ENCODE data around the gene PFDN2.

Gene PFDN2, protein sequence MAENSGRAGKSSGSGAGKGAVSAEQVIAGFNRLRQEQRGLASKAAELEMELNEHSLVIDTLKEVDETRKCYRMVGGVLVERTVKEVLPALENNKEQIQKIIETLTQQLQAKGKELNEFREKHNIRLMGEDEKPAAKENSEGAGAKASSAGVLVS
- total RNA-seq, result 12.2 to 67.5 (median 23.5) reads per million in 9 experiments

DNA sequence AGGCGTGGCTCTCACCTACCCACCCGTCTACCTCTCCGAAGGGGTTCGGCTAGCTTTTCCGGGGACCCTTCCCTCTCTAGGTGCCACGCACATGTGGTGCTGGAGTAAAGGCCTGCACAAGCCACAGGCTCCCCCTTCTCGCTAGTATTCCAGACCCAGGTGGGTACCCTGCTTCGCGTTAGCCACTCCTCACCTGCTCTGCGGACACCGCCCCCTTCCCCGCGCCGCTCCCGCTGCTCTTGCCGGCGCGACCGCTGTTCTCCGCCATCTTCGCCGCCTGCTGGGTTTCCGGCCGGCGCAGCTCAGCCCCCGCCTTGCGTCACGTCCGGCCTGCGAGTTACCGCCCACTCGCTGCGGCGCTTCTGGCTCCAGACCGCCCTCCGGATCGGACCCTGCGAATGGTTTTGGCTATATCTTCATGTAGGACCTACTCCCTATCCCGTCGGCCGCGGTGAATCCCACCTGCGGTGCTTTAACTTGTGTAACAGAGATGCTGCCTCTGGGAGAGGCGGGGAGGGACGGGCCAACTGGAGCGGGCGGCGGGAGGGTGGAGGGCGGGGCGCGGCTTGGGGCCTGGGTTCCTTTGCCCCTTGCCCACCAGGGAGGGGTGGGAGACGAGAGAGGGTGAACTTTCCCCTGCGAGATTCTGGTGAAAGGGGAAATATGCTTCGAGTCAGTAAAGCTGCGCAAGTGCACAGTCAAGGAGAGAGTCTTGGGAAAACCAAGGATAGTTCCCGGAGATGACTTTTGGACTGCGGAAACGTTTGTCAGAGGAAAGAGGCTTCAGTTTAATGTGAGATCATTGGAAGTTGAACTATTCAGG lies at the start of gene PFDN2, which contains the start of gene NIT1:
TSS of gene PFDN2 (minus strand) at position 279 of the 823 bp plus-strand sequence. CDS start at position 268, 11 bp downstream.
TSS of gene NIT1 (plus strand) at position 347 of the 823 bp plus-strand sequence. CDS start at position 419, 72 bp downstream.
- peaks cover 43 to 50% of the 10 kb centered on the region in 2 donors for H3K4me1 Mint-ChIP-seq (ENCODE audit: low read depth in 2 of 2)
- peak; percentile 78 to 82 (median 80) for DNase-seq
- H3K36me3 Mint-ChIP-seq (ENCODE audit: insufficient read depth), result peaks cover 46% of the 10 kb centered on the region

DNA sequence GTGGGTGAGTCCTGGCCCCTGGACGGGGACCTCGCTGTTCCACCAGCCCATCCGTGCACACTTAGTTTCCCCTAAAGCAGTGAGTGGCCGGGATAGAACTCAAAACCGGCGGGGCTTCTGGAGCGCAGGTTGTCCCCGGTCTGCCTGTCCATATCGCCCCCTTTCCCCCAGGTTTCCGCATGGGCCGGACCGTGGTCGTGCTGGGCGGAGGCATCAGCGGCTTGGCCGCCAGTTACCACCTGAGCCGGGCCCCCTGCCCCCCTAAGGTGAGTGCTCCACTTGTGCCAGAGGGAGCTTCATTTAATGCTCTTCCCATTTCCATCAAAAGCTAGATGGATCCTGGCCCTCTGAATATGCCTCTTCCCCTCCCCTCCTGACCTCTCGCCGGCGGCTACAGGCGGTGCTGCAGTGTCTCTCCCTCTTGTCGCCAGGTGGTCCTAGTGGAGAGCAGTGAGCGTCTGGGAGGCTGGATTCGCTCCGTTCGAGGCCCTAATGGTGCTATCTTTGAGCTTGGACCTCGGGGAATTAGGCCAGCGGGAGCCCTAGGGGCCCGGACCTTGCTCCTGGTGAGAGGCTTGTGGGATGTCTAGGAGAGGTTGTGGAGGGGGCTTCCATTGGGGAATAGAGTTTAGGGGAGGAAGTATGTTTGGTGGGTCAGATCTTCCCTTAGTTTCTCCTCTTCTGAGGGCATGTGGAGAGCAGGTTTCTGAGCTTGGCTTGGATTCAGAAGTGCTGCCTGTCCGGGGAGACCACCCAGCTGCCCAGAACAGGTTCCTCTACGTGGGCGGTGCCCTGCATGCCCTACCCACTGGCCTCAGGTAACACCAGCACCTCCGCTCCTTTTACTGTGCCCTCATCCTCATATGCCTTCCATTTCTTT lies 49.1 kb upstream of the PFDN2 start:
- Mint-ChIP-seq H3K4me3 (peak overlapping the region; percentile 83 to 95), H3K27ac (peak overlapping the region; percentile 97 to 99), H3K36me3 (ENCODE audit: insufficient read depth) (peaks cover 37% of the 10 kb centered on the region), H3K4me1 (ENCODE audit: low read depth in 2 of 2) (peaks cover 36 to 54% of the 10 kb centered on the region in 2 donors), H3K9me3 (no peaks in the 10 kb centered on the region), H3K27me3 (no peaks in the 10 kb centered on the region)
- ATAC-seq (replicated peaks), result no peak
- DNase-seq, result no peak

More for the DNA sequence above, at the start of gene PFDN2, which contains the start of gene NIT1:
- no peaks in the 10 kb centered on the region for H3K27me3 Mint-ChIP-seq
- H3K27ac Mint-ChIP-seq, result peak within 1 kb of the TSS; percentile 94 to 98
- H3K4me3 Mint-ChIP-seq, result peak within 1 kb of the TSS; percentile 96 to 97
- peak; percentile 80 for ATAC-seq (replicated peaks)
- no peaks in the 10 kb centered on the region for H3K9me3 Mint-ChIP-seq

DNA sequence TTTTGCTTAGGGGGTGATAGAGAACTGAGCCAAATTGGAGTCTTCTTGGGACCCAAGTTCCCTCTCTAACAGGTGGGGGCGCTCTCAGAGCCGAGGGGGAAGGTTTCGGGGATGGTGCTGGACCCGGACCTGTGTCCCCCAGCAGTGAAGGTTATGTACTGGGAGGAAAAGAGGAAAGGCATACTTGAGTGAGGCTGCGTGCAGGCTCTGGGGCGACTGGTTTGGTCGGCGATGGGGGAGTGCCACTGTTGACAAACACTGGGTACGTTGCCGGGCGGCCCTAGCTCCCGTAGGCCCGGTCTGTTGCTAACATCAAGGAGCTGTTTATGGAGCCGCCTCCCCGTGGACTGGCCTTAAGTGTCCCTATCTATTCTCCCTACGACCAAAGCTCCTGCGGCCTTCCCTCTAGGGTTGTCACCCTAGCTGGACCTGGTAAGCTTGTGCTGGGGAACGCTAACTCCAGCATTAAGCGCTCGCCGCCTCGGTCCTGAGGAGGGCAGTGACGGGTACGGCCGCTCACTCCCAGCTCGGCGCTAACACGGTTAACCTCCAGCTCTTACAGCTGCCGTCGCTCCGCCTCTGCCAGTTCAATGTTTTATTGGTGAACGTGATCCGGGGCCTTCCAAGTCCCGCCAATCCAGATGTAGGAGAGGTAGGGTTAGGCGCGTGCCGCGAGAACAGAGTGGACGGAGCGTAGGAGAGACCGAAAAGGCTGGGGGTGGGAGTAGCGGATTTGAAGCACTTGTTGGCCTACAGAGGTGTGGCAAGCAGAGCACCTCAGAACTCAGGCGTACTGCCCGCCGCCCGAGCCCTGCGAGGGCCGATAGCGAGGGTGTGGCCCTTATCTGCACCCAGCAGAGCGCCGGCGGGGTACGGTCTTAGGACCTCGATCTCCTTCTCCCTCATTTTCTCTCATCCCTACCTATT lies 48.2 kb upstream of the PFDN2 start, which contains the start of gene PPOX:
TSS of gene PPOX (plus strand) at position 685 of the 927 bp plus-strand sequence. CDS start 422 bp downstream, outside the sequence.
- peaks cover 28% of the 10 kb centered on the region for H3K36me3 Mint-ChIP-seq (ENCODE audit: insufficient read depth)
- peak within 1 kb of the TSS; percentile 83 to 95 for H3K4me3 Mint-ChIP-seq
- peak; percentile 88 for ATAC-seq (replicated peaks)
- DNase-seq, result peak; percentile 88 to 92 (median 89)
- H3K4me1 Mint-ChIP-seq (ENCODE audit: low read depth in 2 of 2), result peaks cover 42 to 58% of the 10 kb centered on the region in 2 donors
- no peaks in the 10 kb centered on the region for H3K9me3 Mint-ChIP-seq
- no peaks in the 10 kb centered on the region for H3K27me3 Mint-ChIP-seq
- peak within 1 kb of the TSS; percentile 97 to 99 for H3K27ac Mint-ChIP-seq

DNA sequence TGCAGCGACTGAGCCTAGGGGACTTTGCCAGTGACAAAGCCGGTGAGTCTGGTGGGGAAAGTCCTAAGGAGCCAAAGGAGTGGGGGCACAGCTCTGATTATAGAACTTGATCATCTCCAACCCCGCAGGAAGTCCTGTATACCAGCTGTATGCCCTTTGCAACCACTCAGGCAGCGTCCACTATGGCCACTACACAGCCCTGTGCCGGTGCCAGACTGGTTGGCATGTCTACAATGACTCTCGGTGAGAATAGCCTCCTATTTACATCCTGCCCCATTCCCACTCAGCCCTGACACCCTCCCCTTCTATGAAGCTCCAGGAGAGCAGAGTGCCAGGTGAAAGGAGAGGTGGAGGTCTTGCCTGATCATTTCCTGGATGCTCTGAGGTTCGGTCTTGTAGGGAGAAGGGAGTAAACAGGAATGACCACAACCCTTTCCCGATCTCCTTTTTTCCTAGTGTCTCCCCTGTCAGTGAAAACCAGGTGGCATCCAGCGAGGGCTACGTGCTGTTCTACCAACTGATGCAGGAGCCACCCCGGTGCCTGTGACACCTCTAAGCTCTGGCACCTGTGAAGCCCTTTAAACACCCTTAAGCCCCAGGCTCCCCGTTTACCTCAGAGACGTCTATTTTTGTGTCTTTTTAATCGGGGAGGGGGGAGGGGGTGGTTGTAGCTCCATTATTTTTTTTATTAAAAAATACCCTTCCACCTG lies 47.2 kb upstream of the PFDN2 start:
- Mint-ChIP-seq H3K27me3 (no peaks in the 10 kb centered on the region), H3K27ac (peak overlapping the region; percentile 97 to 99), H3K4me1 (ENCODE audit: low read depth in 2 of 2) (peaks cover 44 to 64% of the 10 kb centered on the region in 2 donors), H3K4me3 (peak overlapping the region; percentile 83 to 95), H3K36me3 (ENCODE audit: insufficient read depth) (peaks cover 26% of the 10 kb centered on the region), H3K9me3 (no peaks in the 10 kb centered on the region)
- ATAC-seq (replicated peaks) (no peak), DNase-seq (no peak)

DNA sequence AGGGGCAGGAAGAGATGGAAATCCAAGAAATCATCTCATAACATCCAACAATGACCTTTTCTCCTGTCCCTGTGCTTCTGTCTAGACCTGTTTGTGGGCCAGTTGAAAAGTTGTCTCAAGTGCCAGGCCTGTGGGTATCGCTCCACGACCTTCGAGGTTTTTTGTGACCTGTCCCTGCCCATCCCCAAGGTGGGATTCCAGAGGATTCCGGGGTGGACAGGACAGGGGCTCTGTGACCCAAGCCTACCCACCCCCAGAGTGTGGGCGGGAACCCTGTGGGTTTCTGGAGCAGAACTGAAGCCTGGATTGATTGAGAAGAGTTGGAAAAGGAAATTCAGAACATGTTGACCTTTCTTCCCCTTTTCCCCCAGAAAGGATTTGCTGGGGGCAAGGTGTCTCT lies 46.0 kb upstream of the PFDN2 start:
- ATAC-seq (replicated peaks) (no peak), DNase-seq (no peak)
- H3K4me3 Mint-ChIP-seq, result no peak overlapping the region
- H3K4me1 Mint-ChIP-seq (ENCODE audit: low read depth in 2 of 2), result peaks cover 53 to 69% of the 10 kb centered on the region in 2 donors
- H3K27ac Mint-ChIP-seq, result peak overlapping the region; percentile 97 to 99
- H3K9me3 Mint-ChIP-seq, result no peaks in the 10 kb centered on the region
- H3K27me3 Mint-ChIP-seq, result no peaks in the 10 kb centered on the region
- peaks cover 33% of the 10 kb centered on the region for H3K36me3 Mint-ChIP-seq (ENCODE audit: insufficient read depth)

DNA sequence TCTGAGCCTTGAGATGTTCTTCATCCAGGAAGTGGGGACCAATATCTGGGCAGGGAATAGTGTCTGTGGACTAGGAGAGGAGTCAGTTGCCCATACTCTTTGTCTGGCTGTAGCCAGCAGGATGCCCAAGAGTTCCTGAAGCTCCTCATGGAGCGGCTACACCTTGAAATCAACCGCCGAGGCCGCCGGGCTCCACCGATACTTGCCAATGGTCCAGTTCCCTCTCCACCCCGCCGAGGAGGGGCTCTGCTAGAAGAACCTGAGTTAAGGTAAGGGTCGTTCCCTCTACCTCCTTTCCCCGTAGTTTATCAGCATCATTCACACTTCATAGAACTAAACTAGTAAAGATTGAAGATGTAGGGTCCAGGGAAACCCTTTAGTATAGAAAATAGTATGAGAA lies 45.0 kb upstream of the PFDN2 start:
- Mint-ChIP-seq H3K27ac (no peak overlapping the region), H3K36me3 (ENCODE audit: insufficient read depth) (peaks cover 39% of the 10 kb centered on the region)

DNA sequence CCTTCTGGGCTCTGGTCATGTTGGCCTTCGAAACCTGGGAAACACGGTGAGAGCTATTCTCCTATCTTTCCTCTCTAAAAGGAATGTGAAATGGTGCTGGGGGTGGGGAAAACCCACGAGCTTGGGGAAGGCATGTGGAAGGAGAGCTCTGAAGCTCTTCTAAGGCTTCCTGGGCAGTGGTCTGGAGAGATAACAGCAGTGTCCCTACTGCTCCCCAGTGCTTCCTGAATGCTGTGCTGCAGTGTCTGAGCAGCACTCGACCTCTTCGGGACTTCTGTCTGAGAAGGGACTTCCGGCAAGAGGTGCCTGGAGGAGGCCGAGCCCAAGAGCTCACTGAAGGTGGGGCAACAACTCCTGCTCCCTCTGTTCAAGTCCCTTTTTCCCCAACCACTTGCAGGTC lies 44.2 kb upstream of the PFDN2 start:
- peaks cover 46% of the 10 kb centered on the region for H3K36me3 Mint-ChIP-seq (ENCODE audit: insufficient read depth)
- H3K27ac Mint-ChIP-seq, result peak overlapping the region in 1 of 2 donors; percentile 35
- H3K9me3 Mint-ChIP-seq, result no peaks in the 10 kb centered on the region
- H3K27me3 Mint-ChIP-seq, result no peaks in the 10 kb centered on the region
- peaks cover 45 to 64% of the 10 kb centered on the region in 2 donors for H3K4me1 Mint-ChIP-seq (ENCODE audit: low read depth in 2 of 2)
- DNase-seq, result no peak
- ATAC-seq (replicated peaks), result no peak
- peak overlapping the region in 1 of 2 donors; percentile 88 for H3K4me3 Mint-ChIP-seq

More for the DNA sequence above, 45.0 kb upstream of the PFDN2 start:
- H3K27me3 Mint-ChIP-seq, result no peaks in the 10 kb centered on the region
- H3K4me3 Mint-ChIP-seq, result no peak overlapping the region
- ATAC-seq (replicated peaks) (no peak), DNase-seq (no peak)
- H3K4me1 Mint-ChIP-seq (ENCODE audit: low read depth in 2 of 2), result peaks cover 51 to 69% of the 10 kb centered on the region in 2 donors
- no peaks in the 10 kb centered on the region for H3K9me3 Mint-ChIP-seq

DNA sequence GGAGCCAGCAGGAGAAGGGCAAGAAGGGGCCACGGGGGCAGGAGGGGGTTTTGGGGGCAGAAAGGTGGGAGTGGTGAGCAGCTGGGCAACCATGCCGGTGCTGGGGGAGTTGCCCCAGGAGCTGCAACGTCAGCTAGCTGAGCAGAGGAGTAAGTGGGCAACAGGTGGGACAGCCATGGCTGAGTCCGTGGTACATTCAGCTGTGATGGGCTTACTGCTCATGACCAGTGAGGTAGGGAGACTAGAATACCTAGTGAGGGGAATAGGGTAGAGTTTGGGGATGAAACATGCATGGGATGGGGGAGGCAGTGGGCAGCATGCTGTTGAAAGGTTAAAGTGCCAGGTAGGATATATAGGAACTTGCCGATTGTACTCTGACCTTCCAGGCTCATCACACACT lies 43.8 kb upstream of the PFDN2 start:
- H3K36me3 Mint-ChIP-seq (ENCODE audit: insufficient read depth), result peaks cover 50% of the 10 kb centered on the region
- ATAC-seq (replicated peaks) (no peak), DNase-seq (no peak)
- peak overlapping the region; percentile 35 to 80 for H3K27ac Mint-ChIP-seq
- H3K4me1 Mint-ChIP-seq (ENCODE audit: low read depth in 2 of 2), result peaks cover 42 to 64% of the 10 kb centered on the region in 2 donors
- no peaks in the 10 kb centered on the region for H3K9me3 Mint-ChIP-seq
- H3K27me3 Mint-ChIP-seq, result no peaks in the 10 kb centered on the region
- H3K4me3 Mint-ChIP-seq, result peak overlapping the region in 1 of 2 donors; percentile 88

DNA sequence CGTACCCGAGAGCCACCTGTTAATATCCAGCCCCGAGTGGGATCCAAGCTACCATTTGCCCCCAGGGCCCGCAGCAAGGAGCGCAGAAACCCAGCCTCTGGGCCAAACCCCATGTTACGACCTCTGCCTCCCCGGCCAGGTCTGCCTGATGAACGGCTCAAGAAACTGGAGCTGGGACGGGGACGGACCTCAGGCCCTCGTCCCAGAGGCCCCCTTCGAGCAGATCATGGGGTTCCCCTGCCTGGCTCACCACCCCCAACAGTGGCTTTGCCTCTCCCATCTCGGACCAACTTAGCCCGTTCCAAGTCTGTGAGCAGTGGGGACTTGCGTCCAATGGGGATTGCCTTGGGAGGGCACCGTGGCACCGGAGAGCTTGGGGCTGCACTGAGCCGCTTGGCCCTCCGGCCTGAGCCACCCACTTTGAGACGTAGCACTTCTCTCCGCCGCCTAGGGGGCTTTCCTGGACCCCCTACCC lies 42.9 kb upstream of the PFDN2 start:
- Mint-ChIP-seq H3K36me3 (ENCODE audit: insufficient read depth) (peaks cover 44% of the 10 kb centered on the region), H3K9me3 (no peaks in the 10 kb centered on the region), H3K27me3 (no peaks in the 10 kb centered on the region), H3K4me1 (ENCODE audit: low read depth in 2 of 2) (peaks cover 43 to 57% of the 10 kb centered on the region in 2 donors), H3K4me3 (peak overlapping the region; percentile 88 to 91), H3K27ac (peak overlapping the region; percentile 49 to 95)
- DNase-seq, result no peak
- ATAC-seq (replicated peaks), result no peak

DNA sequence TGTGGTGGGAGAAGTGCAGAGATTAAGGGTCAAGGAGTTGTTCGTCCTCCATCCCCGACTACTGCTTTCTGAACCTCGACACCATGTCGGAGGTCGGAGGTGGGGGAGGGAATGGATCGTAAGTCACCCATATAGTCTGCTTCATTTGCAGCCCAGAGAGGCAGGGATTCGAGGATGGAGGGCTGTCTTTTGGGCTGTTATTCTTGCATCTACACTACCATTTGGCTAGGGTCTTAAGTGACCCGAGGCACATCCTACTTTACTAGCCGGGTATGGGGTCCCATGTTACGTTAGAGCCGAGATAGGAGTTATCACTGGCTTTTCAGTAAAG lies 42.0 kb upstream of the PFDN2 start:
- Mint-ChIP-seq H3K4me1 (ENCODE audit: low read depth in 2 of 2) (peaks cover 46 to 59% of the 10 kb centered on the region in 2 donors), H3K9me3 (no peaks in the 10 kb centered on the region), H3K36me3 (ENCODE audit: insufficient read depth) (peaks cover 38% of the 10 kb centered on the region), H3K27ac (peak overlapping the region; percentile 92 to 95), H3K27me3 (no peaks in the 10 kb centered on the region), H3K4me3 (peak overlapping the region; percentile 88 to 91)
- no peak for ATAC-seq (replicated peaks)
- no peak for DNase-seq

DNA sequence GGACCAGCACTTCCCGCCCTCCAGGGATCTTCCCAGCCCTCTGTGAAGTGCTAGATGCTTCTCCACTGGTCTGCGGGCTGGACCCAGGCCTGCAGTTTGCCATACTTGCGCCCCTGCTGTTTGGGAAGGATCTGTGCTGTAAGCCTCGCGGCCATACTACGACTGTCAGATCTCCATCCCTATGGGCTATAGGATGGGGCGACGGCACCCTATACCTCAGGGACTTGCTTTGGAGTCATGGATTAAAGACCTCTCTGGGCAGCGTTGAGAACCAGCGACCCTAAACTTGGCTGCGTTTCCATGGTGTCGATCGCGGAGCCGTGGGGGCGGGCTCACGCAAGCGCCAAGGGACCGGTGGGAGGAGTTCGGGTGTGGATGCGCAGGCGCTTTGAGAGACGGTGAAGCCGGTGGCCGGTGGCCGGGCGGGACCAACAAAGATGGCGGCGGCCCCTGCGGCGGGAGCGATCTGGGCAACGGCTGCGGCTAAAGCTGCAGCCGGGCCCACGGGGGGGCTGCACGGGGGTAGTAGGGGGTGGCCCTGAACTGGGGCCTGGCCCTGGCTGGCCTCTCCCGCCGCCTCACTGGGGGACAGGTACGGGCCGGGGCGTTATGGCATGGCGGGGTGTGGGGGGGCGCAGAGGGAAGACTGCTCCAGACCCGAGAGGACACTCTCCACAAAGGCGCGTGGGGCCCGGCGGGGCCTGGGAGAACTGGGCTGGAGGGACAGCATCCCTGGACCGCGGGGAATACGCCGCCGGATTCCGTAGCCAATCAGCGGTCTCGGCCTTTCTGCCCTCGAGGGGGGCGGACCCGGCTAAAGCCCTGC lies 41.5 kb upstream of the PFDN2 start, which contains the start of gene USP21:
TSS of gene USP21 (plus strand) at position 414 of the 826 bp plus-strand sequence. CDS start 1,141 bp downstream, outside the sequence.
- DNase-seq, result peak; percentile 91 to 94 (median 92)
- Mint-ChIP-seq H3K4me3 (peak within 1 kb of the TSS; percentile 88 to 91), H3K27me3 (no peaks in the 10 kb centered on the region), H3K27ac (peak within 1 kb of the TSS; percentile 92 to 95), H3K9me3 (no peaks in the 10 kb centered on the region), H3K36me3 (ENCODE audit: insufficient read depth) (peaks cover 36% of the 10 kb centered on the region), H3K4me1 (ENCODE audit: low read depth in 2 of 2) (peaks cover 50 to 60% of the 10 kb centered on the region in 2 donors)
- peak; percentile 92 for ATAC-seq (replicated peaks)
